22Rv1 (cell line): ENCODE measurements around the gene COPE.
"Not testable (repeated sequence)": the region's sequence is repeated elsewhere in the genome, so short reads cannot be mapped to it uniquely, and the experiment has no call there.

Source experiments
- H3K27ac ChIP-seq: fragments of 450-650 bp; 2 replicates; pipeline ENCODE4 v1.5.1; 2017
- ZFX ChIP-seq: fragments of 450-650 bp; IDR thresholded peaks from 2 replicates; pipeline ENCODE4 v1.6.1; 2017; ENCODE audit warnings: antibody characterized with exemption, borderline replicate concordance
- TF ChIP-seq, protein P1 (sequence below): fragments of 450-650 bp; IDR thresholded peaks from 2 replicates; pipeline ENCODE4 v1.5.1; 2017; ENCODE audit warnings: mild to moderate bottlenecking

COPE gene

DNA sequence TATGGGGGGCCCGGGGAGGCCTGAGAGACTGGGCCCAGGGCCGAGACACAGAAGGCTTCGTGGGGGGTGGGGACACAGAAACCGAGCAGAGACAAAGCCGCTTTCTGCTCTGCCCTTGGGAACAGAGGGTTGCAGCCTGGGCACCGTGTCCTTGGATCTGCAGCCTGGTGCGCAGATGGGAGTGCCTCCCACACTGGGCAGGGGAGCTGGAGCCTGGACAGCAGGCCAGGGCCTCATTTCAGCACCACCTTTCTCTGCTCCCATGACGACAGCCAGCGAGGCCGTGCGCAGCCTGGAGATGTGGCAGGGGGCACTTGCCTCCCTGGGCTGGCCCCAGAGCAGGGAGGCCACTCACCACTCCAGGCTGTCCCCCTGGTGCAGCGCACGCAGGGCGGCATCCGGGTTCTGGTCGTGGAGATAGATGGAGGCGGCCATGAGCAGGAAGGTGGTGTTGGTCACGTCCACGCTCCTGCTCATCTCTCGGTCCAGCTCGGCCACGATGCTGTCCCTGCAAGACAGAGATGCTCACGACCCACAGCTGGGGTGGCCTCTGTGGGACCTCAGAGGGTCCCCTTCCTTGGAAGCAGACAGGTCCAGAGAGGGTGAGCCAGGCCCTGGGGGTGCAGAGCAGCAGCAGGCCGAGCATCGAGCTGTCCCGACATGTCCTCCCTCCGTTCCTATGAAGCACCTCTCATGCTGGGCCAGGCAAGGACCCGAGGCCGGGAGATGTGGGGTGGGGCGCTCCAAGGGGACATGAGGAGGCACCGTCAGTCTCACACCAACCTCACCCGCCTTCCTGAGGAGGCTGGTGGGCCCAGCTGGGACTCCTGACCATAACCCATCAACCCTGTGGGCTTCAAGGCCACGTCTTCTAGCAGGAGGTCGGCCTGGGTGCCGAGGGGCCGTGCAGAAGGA lies 12.3 kb downstream of the COPE start:
- TF ChIP-seq, protein P1, sequence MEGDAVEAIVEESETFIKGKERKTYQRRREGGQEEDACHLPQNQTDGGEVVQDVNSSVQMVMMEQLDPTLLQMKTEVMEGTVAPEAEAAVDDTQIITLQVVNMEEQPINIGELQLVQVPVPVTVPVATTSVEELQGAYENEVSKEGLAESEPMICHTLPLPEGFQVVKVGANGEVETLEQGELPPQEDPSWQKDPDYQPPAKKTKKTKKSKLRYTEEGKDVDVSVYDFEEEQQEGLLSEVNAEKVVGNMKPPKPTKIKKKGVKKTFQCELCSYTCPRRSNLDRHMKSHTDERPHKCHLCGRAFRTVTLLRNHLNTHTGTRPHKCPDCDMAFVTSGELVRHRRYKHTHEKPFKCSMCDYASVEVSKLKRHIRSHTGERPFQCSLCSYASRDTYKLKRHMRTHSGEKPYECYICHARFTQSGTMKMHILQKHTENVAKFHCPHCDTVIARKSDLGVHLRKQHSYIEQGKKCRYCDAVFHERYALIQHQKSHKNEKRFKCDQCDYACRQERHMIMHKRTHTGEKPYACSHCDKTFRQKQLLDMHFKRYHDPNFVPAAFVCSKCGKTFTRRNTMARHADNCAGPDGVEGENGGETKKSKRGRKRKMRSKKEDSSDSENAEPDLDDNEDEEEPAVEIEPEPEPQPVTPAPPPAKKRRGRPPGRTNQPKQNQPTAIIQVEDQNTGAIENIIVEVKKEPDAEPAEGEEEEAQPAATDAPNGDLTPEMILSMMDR, result no peak
- no peak for TF ChIP-seq ZFX

DNA sequence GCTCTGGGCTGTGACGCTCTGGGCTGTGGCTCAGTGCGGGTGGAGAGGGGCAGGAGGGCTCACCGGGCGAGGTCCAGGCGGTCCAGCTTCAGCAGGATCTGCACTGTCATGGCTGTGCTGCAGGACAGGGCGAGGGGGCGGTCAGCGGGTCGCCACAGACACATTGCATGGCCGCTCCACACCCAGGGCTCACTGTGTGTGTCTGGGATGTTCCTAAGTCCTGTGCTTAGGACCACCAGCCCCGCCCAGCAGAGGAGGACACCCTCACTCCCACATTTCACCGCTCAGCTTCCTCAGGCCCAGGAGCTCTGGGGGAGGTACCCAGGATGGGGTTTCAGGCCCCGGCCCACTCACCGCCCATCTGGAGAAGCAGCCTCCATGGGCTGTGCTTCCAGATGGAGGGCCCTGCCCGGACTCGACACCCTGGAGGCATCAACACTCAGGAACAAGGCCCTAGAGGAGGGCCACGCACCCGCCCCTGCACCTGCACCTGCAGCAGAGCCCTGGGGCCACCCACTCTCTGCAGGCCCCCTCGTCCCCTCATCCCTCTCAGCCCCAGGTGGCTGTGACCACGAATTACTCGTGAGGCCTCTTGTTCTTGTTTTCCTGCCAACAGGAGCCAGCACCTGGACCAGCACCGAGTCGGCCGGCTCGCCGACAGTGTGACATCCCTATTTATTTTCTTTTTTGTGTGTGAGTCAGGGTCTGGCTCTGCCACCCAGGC lies 13.5 kb downstream of the COPE start:
- TF ChIP-seq, protein P1, result no peak
- TF ChIP-seq ZFX, result no peak
- no peak overlapping the region for H3K27ac ChIP-seq

More for the DNA sequence above, 12.3 kb downstream of the COPE start:
- H3K27ac ChIP-seq, result no peak overlapping the region

DNA sequence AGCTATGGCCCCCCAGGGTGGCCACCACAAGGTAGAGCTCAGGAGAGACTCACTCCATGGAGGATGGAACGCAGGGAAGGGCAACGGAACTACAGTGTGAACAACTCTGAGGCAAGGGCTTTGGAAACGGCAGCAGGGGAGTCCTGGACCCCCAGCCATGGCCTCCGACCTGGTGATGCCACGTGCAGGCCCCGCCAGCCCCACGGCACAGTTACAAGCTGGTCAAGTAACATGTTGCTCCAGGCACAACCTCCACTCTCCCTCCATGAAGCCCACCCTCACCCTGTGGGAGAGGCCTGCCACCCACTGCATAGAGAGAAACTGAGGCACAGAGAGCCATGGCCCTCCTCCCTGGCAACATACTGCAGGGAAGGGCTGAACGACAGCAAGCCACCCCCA lies 14.1 kb downstream of the COPE start:
- TF ChIP-seq, protein P1, result no peak
- no peak for TF ChIP-seq ZFX
- H3K27ac ChIP-seq, result no peak overlapping the region

DNA sequence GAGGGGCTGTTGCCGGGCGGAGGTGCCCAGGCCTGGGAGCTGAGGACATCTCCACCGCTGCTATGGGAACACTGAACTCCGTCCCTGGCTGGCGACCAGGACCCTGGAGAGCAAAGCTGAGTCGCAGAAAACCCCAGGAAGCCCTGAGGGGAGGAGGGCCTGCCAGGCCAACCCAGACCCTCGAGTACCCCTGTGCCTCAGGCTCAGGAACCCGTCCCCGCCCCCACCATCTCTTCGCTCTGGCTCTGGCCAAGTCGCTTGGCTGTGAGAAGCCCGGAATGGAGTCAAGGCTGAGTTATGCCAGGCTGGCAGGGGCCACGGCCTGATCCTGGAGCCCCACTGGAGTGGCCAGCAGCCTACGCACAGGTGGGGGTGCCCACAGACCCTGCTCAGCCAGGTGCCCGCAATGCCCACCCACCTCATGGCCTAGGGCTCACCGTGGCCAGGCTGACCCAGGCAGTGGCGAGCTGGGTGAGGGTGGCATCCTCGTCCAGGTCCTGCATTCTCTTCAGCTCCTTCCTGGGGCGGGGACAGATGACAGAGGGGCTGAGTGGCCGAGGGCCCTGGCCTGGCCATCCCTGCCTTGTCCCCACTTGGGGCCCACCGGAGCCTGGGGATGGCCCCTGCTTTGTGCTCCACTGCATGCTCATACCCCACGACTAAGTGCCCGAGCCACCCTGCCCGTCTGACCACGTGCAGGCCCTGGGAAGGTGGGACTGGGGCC lies 14.7 kb downstream of the COPE start:
- TF ChIP-seq ZFX, result no peak
- TF ChIP-seq, protein P1, result no peak
- H3K27ac ChIP-seq, result no peak overlapping the region

DNA sequence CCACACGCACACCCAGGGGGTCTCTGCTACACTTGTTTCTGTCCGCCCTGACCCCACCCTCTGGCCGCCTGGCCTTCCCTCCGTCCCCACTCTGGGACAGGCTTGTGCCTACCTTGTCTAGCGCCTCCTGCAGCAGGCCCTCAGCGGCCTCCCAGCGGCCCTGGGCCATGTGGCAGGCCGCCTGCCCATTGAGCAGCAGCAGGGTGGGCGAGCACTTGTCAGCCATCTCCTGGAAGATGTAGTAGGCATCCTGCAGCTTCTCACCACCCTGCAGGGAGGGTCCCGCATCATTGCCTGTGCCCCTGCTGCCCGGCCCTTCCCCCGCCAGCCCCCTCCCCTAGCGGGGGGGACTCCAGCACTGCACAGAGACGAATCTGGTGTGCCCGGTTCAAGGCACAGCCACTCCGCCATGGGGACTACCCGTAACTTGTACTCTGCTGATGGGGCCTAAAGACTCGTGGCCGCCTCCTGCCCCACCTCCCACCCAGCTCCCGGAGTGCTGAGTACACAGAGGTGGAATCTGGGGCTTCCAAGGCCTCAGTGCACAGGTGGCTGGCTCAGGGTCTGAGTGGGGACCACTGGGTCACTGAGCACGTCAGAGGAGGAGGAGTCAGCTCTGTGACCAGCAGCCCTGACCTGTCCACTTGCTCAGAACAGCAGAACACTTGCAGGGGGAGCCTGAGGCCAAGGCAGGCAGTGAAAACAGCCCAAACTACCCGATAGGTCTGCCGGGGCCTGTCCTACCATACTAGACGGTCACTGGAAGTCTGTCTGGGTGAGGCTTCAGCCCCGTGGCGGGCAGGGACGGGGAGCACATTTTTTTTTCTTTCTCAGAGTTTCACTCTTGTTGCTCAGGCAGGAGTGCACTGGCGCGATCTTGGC lies 15.8 kb downstream of the COPE start:
- no peak for TF ChIP-seq ZFX
- TF ChIP-seq, protein P1, result no peak

DNA sequence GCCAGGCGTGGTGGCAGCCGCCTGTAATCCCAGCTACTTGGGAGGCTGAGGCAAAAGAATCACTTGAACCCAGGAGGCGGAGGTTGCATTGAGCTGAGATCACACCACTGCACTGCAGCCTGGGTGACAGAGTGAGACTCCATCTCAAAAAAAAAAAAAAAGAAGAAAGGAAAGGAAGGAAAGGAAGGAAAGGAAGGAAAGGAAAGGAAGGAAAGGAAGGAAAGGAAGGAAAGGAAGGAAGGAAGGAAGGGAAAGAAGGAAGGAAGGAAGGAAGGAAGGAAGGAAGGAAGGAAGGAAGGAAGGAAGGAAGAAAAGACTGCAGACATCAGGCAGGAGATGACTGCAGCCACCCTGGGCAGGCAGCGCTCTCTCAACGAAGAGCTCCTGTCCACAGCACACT lies 16.7 kb downstream of the COPE start:
- not testable (repeated sequence) for H3K27ac ChIP-seq

More for the DNA sequence above, 15.8 kb downstream of the COPE start:
- no peak overlapping the region for H3K27ac ChIP-seq

DNA sequence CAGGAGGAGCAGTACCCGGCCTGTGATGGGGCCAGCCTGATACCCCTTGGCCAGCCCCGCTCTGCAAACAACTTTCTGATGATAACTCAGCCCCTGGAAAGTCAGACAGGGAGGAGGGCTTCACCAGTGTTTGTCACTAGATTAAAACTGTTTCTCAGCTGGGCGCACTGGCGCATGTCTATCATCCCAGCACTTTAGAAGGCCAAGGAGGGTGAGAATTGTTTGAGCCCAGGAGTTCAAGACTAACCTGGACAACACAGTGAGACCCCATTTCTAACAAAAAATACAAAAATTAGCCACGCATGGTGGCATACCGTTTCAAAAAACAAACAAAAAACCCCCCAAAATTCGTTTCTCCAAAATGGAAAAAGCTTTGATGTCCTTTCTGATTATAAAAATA lies 17.7 kb downstream of the COPE start:
- H3K27ac ChIP-seq, result no peak overlapping the region
- TF ChIP-seq, protein P1, result no peak
- TF ChIP-seq ZFX, result no peak
